IMR-90 (cell line): ENCODE measurements around the gene HLA-DQB1. TPM values are rescaled to one million over a fixed set of nuclear protein-coding genes. Genes with fewer than 3 reads are reported as not detected.
"Not testable (repeated sequence)": the region's sequence is repeated elsewhere in the genome, so short reads cannot be mapped to it uniquely, and the experiment has no call there.

Experiments used
- ATAC-seq: fragments of 200-7000 bp; cut with Tn5 transposase; 2 replicates; pipeline ENCODE4 v1.9.1; 2020; ENCODE audit warnings: low read depth, mild to moderate bottlenecking, moderate library complexity
- BruUV-seq: library from RNA; stranded (reverse); fragments of 400-500 nt; replicated peaks from 2 replicates; lab custom pipeline; 2021; lab: Mats Ljungman, UMichigan
- CTCF ChIA-PET: fragments of 300-600 bp; formaldehyde crosslinking; extraction: SDS; loops from one replicate; lab custom pipeline; 2021; ENCODE audit warnings: antibody characterized with exemption; lab: Yijun Ruan, JAX
- POLR2A ChIA-PET: fragments of 300-600 bp; sonication (Branson Sonifier 250); formaldehyde crosslinking; loops from one replicate; lab custom pipeline; 2022; ENCODE audit warnings: antibody characterized with exemption; ENCODE audit not compliant: unreplicated experiment; lab: Charles Lee
- DNase-seq: peaks from one replicate; pipeline ENCODE4 v3.0.0; 2013
- H2AFZ ChIP-seq: replicated peaks from 2 replicates; pipeline ENCODE3; 2013; ENCODE audit warnings: low read length, mild to moderate bottlenecking; ENCODE audit not compliant: poor library complexity
- H2AK5ac ChIP-seq: 2 replicates; pipeline ENCODE4 v1.6.1; 2013; ENCODE audit warnings: low read depth, low read length, inconsistent platforms
- H2AK9ac ChIP-seq: replicated peaks from 2 replicates; pipeline ENCODE3; 2013; ENCODE audit warnings: mild to moderate bottlenecking, low read depth, low read length, moderate library complexity; ENCODE audit not compliant: poor library complexity
- H2BK120ac ChIP-seq: 2 replicates; pipeline ENCODE4 v1.6.1; 2013; ENCODE audit warnings: low read depth, low read length, inconsistent platforms
- H2BK15ac ChIP-seq: 3 replicates; pipeline ENCODE4 v1.6.1; 2013; ENCODE audit warnings: low read depth, low read length, inconsistent platforms
- H2BK20ac ChIP-seq: 2 replicates; pipeline ENCODE4 v1.6.1; 2013; ENCODE audit warnings: low read depth, mild to moderate bottlenecking, inconsistent platforms, low read length, moderate library complexity
- H2BK5ac ChIP-seq: 2 replicates; pipeline ENCODE4 v1.6.1; 2013; ENCODE audit warnings: mild to moderate bottlenecking, low read depth, low read length, inconsistent platforms; ENCODE audit not compliant: poor library complexity, severe bottlenecking
- H3K14ac ChIP-seq: replicated peaks from 2 replicates; pipeline ENCODE4 v1.6.1; 2013; ENCODE audit warnings: low read depth, low read length, inconsistent platforms
- H3K18ac ChIP-seq: 2 replicates; pipeline ENCODE4 v1.6.1; 2013; ENCODE audit warnings: low read depth, low read length, control low read depth
- H3K23ac ChIP-seq: 2 replicates; pipeline ENCODE4 v1.6.1; 2013; ENCODE audit warnings: low read depth, low read length, inconsistent platforms
- H3K27ac ChIP-seq: 2 replicates; pipeline ENCODE4 v1.5.1; 2013; ENCODE audit warnings: mild to moderate bottlenecking, control low read depth, low read length; ENCODE audit not compliant: insufficient read depth
- H3K27me3 ChIP-seq: 2 replicates; pipeline ENCODE4 v1.6.1; 2013; ENCODE audit warnings: low read length; ENCODE audit not compliant: control insufficient read depth, insufficient read depth
- H3K36me3 ChIP-seq: 2 replicates; pipeline ENCODE4 v1.6.1; 2013; ENCODE audit warnings: low read length, mixed read lengths; ENCODE audit not compliant: control insufficient read depth, insufficient read depth
- H3K4ac ChIP-seq: 2 replicates; pipeline ENCODE4 v1.6.1; 2013; ENCODE audit warnings: low read depth, low read length, inconsistent platforms
- H3K4me1 ChIP-seq: 2 replicates; pipeline ENCODE4 v1.6.1; 2013; ENCODE audit warnings: low read length, mixed read lengths; ENCODE audit not compliant: control insufficient read depth, insufficient read depth
- H3K4me2 ChIP-seq: 2 replicates; pipeline ENCODE4 v1.6.1; 2013; ENCODE audit warnings: low read depth, mild to moderate bottlenecking, control low read depth, low read length, moderate library complexity
- H3K4me3 ChIP-seq: 2 replicates; pipeline ENCODE4 v1.5.1; 2013; ENCODE audit warnings: low read depth, mild to moderate bottlenecking, control low read depth, low read length, moderate library complexity; ENCODE audit not compliant: insufficient read depth
- H3K56ac ChIP-seq: 2 replicates; pipeline ENCODE4 v1.6.1; 2013; ENCODE audit warnings: low read length, inconsistent platforms; ENCODE audit not compliant: insufficient read depth; ENCODE audit errors: extremely low read depth
- H3K79me1 ChIP-seq, 2 experiments: 2 replicates each; pipeline ENCODE4 v1.6.1; 2013; ENCODE audit warnings: low read length in 2 of 2, inconsistent platforms in 1 of 2, low read depth in 1 of 2
- H3K9ac ChIP-seq: 2 replicates; pipeline ENCODE4 v1.6.1; 2013; ENCODE audit warnings: low read depth, low read length, control low read depth
- H3K9me1 ChIP-seq: 2 replicates; pipeline ENCODE4 v1.6.1; 2013; ENCODE audit warnings: low read length, inconsistent platforms; ENCODE audit not compliant: insufficient read depth
- H3K9me3 ChIP-seq: 2 replicates; pipeline ENCODE4 v1.6.1; 2013; ENCODE audit warnings: low read length; ENCODE audit not compliant: control insufficient read depth, insufficient read depth
- H4K20me1 ChIP-seq: 2 replicates; pipeline ENCODE4 v1.6.1; 2013; ENCODE audit warnings: low read length, inconsistent platforms; ENCODE audit not compliant: insufficient read depth
- H4K5ac ChIP-seq: 2 replicates; pipeline ENCODE4 v1.6.1; 2013; ENCODE audit warnings: mild to moderate bottlenecking, low read depth, low read length, control low read depth
- H4K8ac ChIP-seq, 2 experiments: 2 replicates each; pipeline ENCODE4 v1.6.1; 2013; ENCODE audit warnings: low read depth in 2 of 2, low read length in 2 of 2, control low read depth in 1 of 2, inconsistent platforms in 1 of 2
- H4K91ac ChIP-seq: 2 replicates; pipeline ENCODE4 v1.6.1; 2013; ENCODE audit warnings: low read depth, low read length, inconsistent platforms; ENCODE audit not compliant: insufficient read depth
- WGBS, 2 experiments: methylation state at CpG; one replicate each; pipeline versions ENCODE4 v1.1.5 to v1.1.7; 2013; ENCODE audit warnings: missing lambda C conversion rate in 2 of 2; ENCODE audit not compliant: insufficient read length in 1 of 2; ENCODE audit errors: extremely low coverage in 2 of 2; 5-methylcytosine and 5-hydroxymethylcytosine counted together
- dilution Hi-C: fragments of 300-500 bp; cut with HindIII; formaldehyde crosslinking; loops from one replicate; pipeline ENCODE4 v1.14.3; 2018; ENCODE audit warnings: low sequenced_read_pairs; ENCODE audit not compliant: unreplicated experiment
- in situ Hi-C: fragments of 300-500 bp; cut with MboI; formaldehyde crosslinking; loops from 3 replicates; pipeline ENCODE4 v1.14.3; 2019; ENCODE audit warnings: low sequenced_read_pairs, inconsistent platforms, mixed read lengths
- intact Hi-C: fragments of 100-400 bp; cut with micrococcal nuclease; formaldehyde crosslinking; loops from 2 replicates; pipeline ENCODE4 v1.10.0; 2022
- polyA plus RNA-seq, 3 experiments: library from polyadenylated mRNA; depleted of rRNA; stranded (reverse); fragments of >200 nt; gene quantifications; 2 replicates each; pipeline ENCODE4 v1.2.3, GENCODE V29; 2012; ENCODE audit warnings: low replicate concordance in 1 of 3
- total RNA-seq: library from RNA; depleted of rRNA; stranded (reverse); fragments of >200 nt; gene quantifications from 2 replicates; pipeline ENCODE4 v1.2.3, GENCODE V29; 2012

The HLA-DQB1 gene
- total and polyA plus RNA-seq, 2 of the 4 experiments (the other 2 are of a cell fraction): not detected

- H2AK5ac ChIP-seq, in situ Hi-C loops, H2BK120ac ChIP-seq, H2AK9ac ChIP-seq, ATAC-seq, H3K9me1 ChIP-seq, H3K36me3 ChIP-seq, H2BK5ac ChIP-seq, H3K27ac ChIP-seq, H2BK20ac ChIP-seq, H4K5ac ChIP-seq, DNase-seq, dilution Hi-C loops, H4K8ac ChIP-seq, H4K20me1 ChIP-seq, H3K9me3 ChIP-seq, H3K18ac ChIP-seq, H4K91ac ChIP-seq, POLR2A ChIA-PET, BruUV-seq, H2BK15ac ChIP-seq, H3K4me2 ChIP-seq, intact Hi-C loops, H3K4me1 ChIP-seq, H3K56ac ChIP-seq, H3K9ac ChIP-seq, H3K4me3 ChIP-seq, H3K79me1 ChIP-seq, H3K23ac ChIP-seq, H3K4ac ChIP-seq, H3K14ac ChIP-seq, H3K27me3 ChIP-seq, H2AFZ ChIP-seq, CTCF ChIA-PET: not testable (repeated sequence)
Measured at GRCh38 chr6:32657819-32658218, 8.6 kb downstream of the HLA-DQB1 start.

- H3K14ac ChIP-seq, ATAC-seq, in situ Hi-C loops, H3K27me3 ChIP-seq, H2AK5ac ChIP-seq, H3K27ac ChIP-seq, H3K23ac ChIP-seq, H3K4me1 ChIP-seq, intact Hi-C loops, H2AK9ac ChIP-seq, H2BK120ac ChIP-seq, DNase-seq, H4K8ac ChIP-seq, H2BK5ac ChIP-seq, H2AFZ ChIP-seq, POLR2A ChIA-PET, H3K79me1 ChIP-seq, H4K91ac ChIP-seq, H2BK15ac ChIP-seq, H2BK20ac ChIP-seq, dilution Hi-C loops, H3K9ac ChIP-seq, H3K36me3 ChIP-seq, H3K56ac ChIP-seq, H3K4ac ChIP-seq, H3K9me3 ChIP-seq, H3K18ac ChIP-seq, H3K9me1 ChIP-seq, H4K5ac ChIP-seq, CTCF ChIA-PET, H3K4me3 ChIP-seq, H4K20me1 ChIP-seq, H3K4me2 ChIP-seq, BruUV-seq: not testable (repeated sequence)
- no CpG with 5 or more reads among the region's 6 CpGs for WGBS, 2 experiments
Measured at GRCh38 chr6:32657329-32657728, 9.1 kb downstream of the HLA-DQB1 start.
